Activated T-helper 17 cell treated with anti-CD3 and anti-CD28 coated beads, Interleukin-2, amount 50 U/mL, for 72 hours (primary cell): ENCODE data around the gene CYB5RL. TPM values are rescaled to one million over a fixed set of nuclear protein-coding genes. Genes with fewer than 3 reads are reported as not detected.

Experiments used
- ATAC-seq: fragments of 150-1000 bp; cut with Tn5 transposase; replicated peaks from 2 replicates; pipeline ENCODE4 v1.10.0; 2021; ENCODE audit warnings: mild to moderate bottlenecking, moderate library complexity
- H3K27ac Mint-ChIP-seq: one replicate; pipeline ENCODE4 v1.8.0; 2022; ENCODE audit warnings: mixed read lengths
- H3K27me3 Mint-ChIP-seq: one replicate; pipeline ENCODE4 v1.8.0; 2022; ENCODE audit warnings: mixed read lengths
- H3K36me3 Mint-ChIP-seq: one replicate; pipeline ENCODE4 v1.8.0; 2022; ENCODE audit warnings: low read depth, mild to moderate bottlenecking, mixed read lengths
- H3K4me1 Mint-ChIP-seq: one replicate; pipeline ENCODE4 v1.8.0; 2022; ENCODE audit warnings: mixed read lengths
- H3K4me3 Mint-ChIP-seq: one replicate; pipeline ENCODE4 v1.8.0; 2022; ENCODE audit warnings: mild to moderate bottlenecking, mixed read lengths
- H3K9me3 Mint-ChIP-seq: one replicate; pipeline ENCODE4 v1.8.0; 2022; ENCODE audit warnings: mixed read lengths
- total RNA-seq, 2 donors: library from RNA; stranded (reverse); gene quantifications; one replicate each; pipeline ENCODE4 v1.2.3, GENCODE V29; 2022

The CYB5RL gene
- total RNA-seq, 2 donors from 2014 or later, result 11.9 to 12.7 TPM

DNA sequence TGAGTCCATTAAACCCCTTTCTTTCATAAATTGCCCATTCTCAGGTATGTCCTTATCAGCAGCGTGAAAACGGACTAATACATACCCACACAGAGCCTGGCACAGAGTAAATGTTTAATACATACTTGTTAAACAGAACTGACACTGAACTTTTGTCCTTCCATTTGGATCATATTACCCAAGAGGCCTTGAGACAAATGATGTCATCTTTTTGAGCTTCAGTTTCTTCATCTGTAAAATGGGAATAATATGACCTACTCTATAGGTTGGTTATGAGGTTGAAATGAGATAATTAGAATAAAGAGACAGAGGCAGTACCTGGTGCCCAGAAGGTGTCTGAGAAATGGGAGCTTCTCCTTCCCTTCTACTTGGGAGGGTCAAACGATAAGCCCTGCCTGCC, 13.8 kb downstream of the CYB5RL start:
- no peak for ATAC-seq
- Mint-ChIP-seq H3K4me3 (no peak overlapping the region), H3K4me1 (no peaks in the 10 kb centered on the region), H3K9me3 (no peaks in the 10 kb centered on the region), H3K27me3 (no peaks in the 10 kb centered on the region), H3K27ac (no peak overlapping the region), H3K36me3 (no peaks in the 10 kb centered on the region)

DNA sequence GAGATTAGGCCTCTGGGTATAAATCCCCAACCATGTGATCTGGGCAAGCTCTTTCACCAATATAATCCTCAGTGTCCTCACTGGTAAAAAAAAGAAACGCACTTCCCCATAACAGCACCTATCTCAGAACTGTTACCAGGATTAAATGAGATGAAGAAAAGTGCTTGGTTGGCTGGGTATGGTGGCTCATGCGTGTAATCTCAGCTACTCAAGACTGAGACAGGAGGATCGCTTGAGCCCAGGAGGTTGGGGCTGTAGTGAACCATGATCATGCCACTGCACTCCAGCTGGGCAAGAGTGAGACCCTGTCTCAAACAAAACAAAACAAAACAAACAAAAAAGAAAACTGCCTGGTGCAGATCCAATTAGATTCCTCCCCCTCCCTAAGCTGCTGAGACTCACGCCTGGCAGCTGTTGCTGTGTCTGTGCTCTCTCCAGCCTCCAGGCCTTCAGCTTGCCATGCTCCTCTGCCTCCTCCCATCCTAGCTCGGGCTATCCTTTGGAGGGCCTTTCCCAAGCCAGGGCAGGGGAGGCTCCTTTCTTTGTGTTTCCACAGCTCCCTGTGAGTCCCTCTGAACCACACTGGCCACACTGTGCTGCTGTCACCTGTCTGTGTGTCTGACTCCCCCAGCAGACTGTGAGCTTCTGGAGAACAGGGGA, 19.0 kb downstream of the CYB5RL start:
- Mint-ChIP-seq H3K27ac (peak overlapping the region; percentile 19), H3K36me3 (no peaks in the 10 kb centered on the region)

DNA sequence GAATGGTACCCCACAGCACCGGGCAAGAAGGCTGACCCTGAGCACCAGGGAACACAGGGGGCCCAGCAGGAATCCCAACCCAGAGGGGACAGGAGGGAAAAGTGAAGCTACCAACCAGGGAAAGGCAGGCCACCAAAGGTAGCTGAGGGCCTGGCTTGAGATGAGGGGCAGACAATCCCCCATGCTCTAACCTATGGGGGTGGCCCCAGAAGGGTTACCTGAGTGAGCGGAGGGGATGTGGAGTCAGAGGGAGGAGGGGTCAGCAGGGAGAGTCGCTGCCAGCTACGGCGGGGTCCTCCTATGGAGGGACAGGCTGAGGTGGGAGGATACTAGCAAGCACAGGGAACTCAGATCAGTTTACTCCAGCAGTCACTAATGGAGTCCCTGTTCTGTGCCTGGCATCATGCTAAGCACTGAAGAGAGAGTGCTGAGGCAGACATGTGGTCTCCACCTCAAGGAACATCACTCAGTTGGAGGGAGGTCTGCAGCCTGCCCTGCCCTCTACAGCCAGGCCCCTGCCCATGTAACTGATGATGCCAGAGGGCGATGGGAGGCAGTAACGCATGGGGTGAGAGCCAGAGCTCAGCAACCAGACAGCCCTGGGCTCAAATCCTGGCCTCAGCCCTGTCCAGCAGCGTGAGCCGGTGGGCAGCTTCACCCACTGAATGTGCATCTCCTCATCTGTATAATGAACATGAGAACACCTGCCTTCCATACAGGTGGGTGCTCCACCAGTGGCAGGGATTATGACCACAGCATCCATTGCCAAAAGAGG, 21.3 kb downstream of the CYB5RL start:
- Mint-ChIP-seq H3K4me3 (no peak overlapping the region), H3K27me3 (no peaks in the 10 kb centered on the region), H3K9me3 (no peaks in the 10 kb centered on the region), H3K4me1 (no peaks in the 10 kb centered on the region), H3K36me3 (no peaks in the 10 kb centered on the region), H3K27ac (no peak overlapping the region)
- ATAC-seq, result no peak

More for the DNA sequence above, 19.0 kb downstream of the CYB5RL start:
- no peaks in the 10 kb centered on the region for H3K27me3 Mint-ChIP-seq
- H3K9me3 Mint-ChIP-seq, result no peaks in the 10 kb centered on the region
- ATAC-seq, result no peak
- no peak overlapping the region for H3K4me3 Mint-ChIP-seq
- no peaks in the 10 kb centered on the region for H3K4me1 Mint-ChIP-seq

DNA sequence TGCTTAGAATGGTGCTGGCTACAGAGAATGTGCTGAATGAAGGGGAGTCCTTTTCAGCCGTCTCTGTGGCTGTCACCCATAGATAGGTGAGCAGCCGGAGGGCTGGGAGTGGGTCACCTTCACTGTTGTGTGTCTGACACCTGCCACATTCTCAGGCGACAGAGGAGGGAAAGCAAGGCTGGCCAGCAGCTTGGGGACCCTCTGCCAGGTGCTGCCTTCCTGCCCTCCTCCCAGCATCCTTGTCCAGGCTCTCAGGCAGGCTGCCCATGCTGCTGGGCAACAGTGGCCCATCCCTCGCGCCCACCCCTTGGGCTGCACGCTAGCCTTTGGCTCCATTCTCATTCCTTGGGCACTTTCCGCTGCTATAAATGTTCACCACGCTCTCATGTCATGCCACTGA, 22.1 kb downstream of the CYB5RL start:
- no peak for ATAC-seq
- no peaks in the 10 kb centered on the region for H3K36me3 Mint-ChIP-seq
- no peak overlapping the region for H3K27ac Mint-ChIP-seq
- H3K9me3 Mint-ChIP-seq, result no peaks in the 10 kb centered on the region
- H3K4me1 Mint-ChIP-seq, result no peaks in the 10 kb centered on the region
- H3K4me3 Mint-ChIP-seq, result no peak overlapping the region
- no peaks in the 10 kb centered on the region for H3K27me3 Mint-ChIP-seq

DNA sequence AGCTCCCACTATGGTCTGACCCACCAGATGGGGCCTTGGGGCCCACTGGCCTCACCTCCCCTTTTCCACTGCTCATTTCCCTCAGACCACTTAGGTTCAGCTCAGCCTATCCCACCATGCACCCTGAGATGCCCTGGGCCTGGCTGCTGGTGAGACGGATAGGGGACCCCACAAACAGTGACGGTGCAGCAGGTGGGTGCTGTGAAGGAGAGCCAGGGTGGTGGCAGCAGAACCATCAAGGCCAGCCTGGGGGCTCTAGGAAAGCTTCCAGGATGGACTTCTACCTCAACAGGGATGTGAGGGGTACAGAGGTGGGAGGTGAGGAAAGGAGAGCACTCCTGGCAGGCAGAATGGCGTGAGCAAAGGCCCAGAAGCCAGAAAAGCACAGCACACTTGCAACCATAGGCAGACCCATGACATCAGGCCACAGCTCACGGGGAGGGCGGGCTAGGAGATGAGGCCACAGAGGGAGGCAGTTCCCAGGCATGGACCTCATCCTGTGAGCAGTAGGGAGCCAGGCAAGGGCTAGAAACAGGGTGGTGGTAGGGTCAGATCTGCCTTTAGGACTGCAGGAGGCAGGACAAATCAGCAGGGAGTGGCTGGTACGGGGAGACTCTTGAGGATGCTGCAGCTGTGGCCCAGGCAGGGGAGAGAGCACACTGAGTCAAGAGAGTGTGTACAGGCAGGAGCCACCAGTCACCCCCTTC, 23.1 kb downstream of the CYB5RL start:
- Mint-ChIP-seq H3K36me3 (no peaks in the 10 kb centered on the region), H3K4me3 (no peak overlapping the region), H3K9me3 (no peaks in the 10 kb centered on the region), H3K27ac (no peak overlapping the region), H3K27me3 (no peaks in the 10 kb centered on the region), H3K4me1 (no peaks in the 10 kb centered on the region)
- no peak for ATAC-seq

DNA sequence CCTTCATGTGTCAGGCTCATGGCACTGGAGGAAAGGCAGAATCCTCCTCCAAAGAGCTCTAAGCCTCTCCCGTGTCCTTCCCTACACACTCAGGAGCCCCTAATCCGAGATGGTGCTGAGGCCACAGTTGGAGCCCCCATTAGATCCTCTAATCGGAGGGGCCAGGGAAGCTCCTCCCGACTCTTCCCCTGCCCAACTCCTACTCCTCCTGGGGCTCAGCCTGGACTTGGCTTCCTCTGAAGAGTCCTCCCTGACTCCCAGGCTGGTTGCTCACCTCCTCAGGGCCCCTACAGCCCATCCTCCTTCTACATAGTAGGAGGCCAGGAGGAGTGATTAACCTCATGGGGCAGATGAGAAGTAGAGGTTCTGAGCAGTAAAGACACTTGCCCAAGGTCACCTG, 25.7 kb downstream of the CYB5RL start:
- Mint-ChIP-seq H3K27ac (no peak overlapping the region), H3K4me3 (no peak overlapping the region), H3K9me3 (no peaks in the 10 kb centered on the region), H3K36me3 (no peaks in the 10 kb centered on the region), H3K27me3 (no peaks in the 10 kb centered on the region), H3K4me1 (peaks cover 7% of the 10 kb centered on the region)
- no peak for ATAC-seq

DNA sequence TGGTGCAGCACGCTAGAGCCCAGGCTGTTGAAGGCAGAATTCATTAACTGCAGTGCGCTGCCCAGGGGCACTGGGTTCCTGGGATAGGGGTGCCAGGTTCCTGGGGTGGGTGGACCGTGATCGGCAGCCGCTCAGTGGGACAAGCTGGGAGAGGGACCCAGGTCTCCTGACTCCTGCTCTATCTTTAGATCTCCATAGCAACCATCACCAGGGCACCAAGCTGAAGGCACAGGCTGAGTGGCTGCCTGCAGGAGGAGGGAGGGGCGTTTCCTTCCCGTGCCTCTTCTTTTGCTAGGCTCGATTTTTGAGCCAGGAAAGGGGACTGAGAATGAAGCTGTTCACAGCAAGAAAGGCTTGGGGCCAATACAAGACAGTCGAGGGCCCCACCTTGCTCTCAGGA, 26.1 kb downstream of the CYB5RL start:
- no peaks in the 10 kb centered on the region for H3K27me3 Mint-ChIP-seq
- peaks cover 7% of the 10 kb centered on the region for H3K4me1 Mint-ChIP-seq
- H3K27ac Mint-ChIP-seq, result no peak overlapping the region
- ATAC-seq, result no peak
- no peaks in the 10 kb centered on the region for H3K9me3 Mint-ChIP-seq
- no peak overlapping the region for H3K4me3 Mint-ChIP-seq
- H3K36me3 Mint-ChIP-seq, result no peaks in the 10 kb centered on the region

DNA sequence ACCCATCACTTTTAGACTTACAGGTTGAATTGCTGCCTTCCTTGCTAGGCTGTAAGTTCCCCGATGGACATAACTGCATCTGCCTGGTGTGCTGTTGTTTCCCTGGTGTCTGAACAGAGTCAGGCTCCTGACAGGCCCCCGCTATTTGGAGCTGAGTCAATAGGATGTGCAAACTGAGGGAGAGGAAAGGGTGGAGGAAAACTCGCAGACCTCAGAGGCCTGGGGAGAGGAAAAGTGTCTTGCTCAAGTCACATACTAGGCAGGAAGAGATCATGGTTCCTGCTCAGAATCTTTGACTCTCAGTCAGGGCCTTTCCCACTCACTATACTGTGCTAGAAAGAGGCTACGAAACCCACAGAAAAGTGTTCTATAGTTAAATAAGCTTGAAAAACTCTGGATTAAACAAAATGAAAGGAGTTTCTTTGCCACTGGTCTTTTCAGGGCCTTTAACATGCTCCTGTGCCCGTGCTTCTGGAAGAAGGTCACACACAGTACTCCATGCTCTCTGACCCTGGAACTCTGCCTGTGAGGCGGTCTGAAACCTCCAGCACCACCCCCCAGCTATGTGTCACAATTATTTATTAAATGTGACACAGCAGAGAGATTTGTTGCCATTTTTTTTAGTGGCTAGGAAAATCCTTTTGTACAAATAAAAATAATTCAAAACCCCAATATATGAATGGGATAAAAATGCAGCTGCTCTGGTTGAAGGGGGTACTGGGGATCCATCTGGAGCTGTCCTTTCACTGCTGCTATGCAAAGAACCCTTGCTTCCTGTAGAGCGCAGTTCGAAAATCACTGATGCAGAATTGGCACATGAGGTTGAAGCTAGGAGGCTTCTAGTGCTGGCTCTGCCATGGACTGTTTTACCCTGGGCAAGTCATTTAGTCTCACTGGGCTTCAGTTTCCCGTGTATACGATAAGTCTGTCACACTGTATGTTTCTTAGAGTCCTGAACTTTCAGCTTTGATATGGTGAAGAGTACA, 26.9 kb downstream of the CYB5RL start:
- H3K27ac Mint-ChIP-seq, result no peak overlapping the region
- no peaks in the 10 kb centered on the region for H3K27me3 Mint-ChIP-seq
- no peak overlapping the region for H3K4me3 Mint-ChIP-seq
- H3K36me3 Mint-ChIP-seq, result no peaks in the 10 kb centered on the region
- no peak for ATAC-seq
- H3K9me3 Mint-ChIP-seq, result no peaks in the 10 kb centered on the region
- peaks cover 7% of the 10 kb centered on the region for H3K4me1 Mint-ChIP-seq

DNA sequence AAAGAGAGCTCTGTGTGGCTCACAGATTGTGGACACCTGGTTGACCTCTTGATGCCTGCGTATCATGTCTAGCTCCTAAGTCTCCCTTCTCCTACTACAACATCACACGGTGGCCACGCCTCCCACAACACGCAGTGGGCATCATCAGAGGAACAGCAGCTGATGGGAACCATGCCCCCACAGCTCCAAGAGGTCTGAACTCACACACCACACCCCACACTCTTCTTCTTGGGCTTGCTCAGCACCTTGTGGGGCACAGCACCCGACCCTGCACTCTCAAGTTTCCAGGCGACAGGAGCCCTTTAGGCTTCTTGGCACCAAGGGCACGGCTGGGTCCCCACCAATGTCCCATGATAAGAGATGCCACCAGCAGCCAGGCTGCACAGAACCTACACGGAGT, 28.2 kb downstream of the CYB5RL start:
- peaks cover 7% of the 10 kb centered on the region for H3K4me1 Mint-ChIP-seq
- no peaks in the 10 kb centered on the region for H3K9me3 Mint-ChIP-seq
- no peak for ATAC-seq
- peak overlapping the region; percentile 86 for H3K27ac Mint-ChIP-seq
- H3K27me3 Mint-ChIP-seq, result no peaks in the 10 kb centered on the region
- H3K36me3 Mint-ChIP-seq, result no peaks in the 10 kb centered on the region
- no peak overlapping the region for H3K4me3 Mint-ChIP-seq

DNA sequence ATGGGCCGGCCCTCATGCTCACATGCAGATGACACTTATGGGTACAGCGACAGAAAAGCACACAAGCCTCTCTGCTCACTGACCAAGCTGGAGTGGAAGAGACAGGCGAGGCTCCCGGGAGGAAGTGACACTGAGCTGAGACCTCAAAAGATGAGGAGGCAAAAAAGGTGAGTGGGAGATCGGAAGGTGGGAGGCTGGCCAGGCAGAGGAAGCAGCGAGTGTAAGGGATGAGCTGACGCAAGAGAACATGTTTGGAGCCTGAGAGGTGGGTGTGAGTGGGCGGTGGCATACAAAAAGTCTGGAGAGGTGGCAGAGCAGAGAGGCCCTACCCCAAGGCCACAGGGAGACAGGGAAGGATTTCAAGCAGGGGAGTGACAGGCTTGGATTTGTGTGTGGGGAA, 28.8 kb downstream of the CYB5RL start:
- ATAC-seq, result no peak
- peaks cover 7% of the 10 kb centered on the region for H3K4me1 Mint-ChIP-seq
- no peaks in the 10 kb centered on the region for H3K36me3 Mint-ChIP-seq
- H3K4me3 Mint-ChIP-seq, result no peak overlapping the region
- H3K27ac Mint-ChIP-seq, result peak overlapping the region; percentile 86
- H3K9me3 Mint-ChIP-seq, result no peaks in the 10 kb centered on the region
- H3K27me3 Mint-ChIP-seq, result no peaks in the 10 kb centered on the region

DNA sequence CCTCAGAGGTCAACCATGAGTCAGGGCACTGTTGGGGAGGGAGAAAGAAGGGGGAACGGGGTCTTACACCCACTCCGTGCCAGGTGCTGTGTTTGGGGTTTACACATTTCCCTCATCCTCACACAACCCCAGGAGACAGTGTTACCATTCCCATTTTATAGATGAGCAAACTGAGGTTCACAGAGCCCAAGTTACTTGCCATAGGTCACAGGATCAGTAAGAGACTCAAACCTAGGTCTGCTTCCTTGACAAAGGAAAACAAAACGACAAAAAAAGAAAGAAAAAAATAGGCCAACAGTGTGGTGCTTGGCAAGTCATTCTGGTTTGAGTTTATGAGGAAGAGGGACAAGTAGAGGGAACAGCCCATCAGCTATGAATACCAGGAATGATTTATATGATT, 30.8 kb downstream of the CYB5RL start:
- H3K27me3 Mint-ChIP-seq, result no peaks in the 10 kb centered on the region
- H3K9me3 Mint-ChIP-seq, result no peaks in the 10 kb centered on the region
- H3K36me3 Mint-ChIP-seq, result no peaks in the 10 kb centered on the region
- H3K4me3 Mint-ChIP-seq, result no peak overlapping the region
- H3K27ac Mint-ChIP-seq, result no peak overlapping the region
- H3K4me1 Mint-ChIP-seq, result peaks cover 7% of the 10 kb centered on the region
- no peak for ATAC-seq

DNA sequence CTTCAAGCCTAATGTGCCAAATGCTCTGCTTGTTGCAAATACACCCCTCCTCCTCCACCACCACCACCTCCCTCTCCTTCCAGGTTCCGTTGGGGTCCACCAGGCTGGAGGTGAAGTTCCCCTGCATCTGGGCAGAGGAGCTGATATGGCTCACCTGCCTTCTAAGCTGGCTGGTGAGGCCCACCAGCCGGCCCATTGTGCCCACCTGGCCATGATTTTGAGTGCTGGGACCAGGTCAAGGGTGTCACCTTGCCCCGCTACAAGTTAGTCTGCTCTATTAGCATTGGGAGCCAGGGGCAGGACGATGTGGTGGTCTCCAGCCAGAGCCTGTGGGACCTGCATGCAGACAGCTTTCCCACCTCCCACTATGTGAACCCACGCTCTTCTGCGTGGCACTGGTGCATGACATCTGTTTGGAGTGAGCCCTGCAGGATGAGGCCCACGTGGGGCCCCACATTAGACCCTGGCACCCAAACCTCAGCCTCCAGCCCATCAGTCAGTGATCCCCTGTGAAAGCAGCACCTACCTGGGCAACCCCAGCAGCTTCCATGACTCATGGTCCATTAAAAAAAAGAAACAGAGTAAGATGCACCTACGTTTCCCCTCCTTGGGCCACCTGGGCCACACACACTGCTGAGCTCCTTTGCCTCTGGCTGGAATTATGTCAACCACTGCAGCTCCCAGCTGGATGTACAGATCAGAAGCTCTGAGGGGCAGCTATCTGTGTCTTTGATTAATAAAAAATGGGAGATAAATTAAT, 31.4 kb downstream of the CYB5RL start:
- Mint-ChIP-seq H3K9me3 (no peaks in the 10 kb centered on the region), H3K4me3 (no peak overlapping the region), H3K27ac (no peak overlapping the region), H3K36me3 (no peaks in the 10 kb centered on the region), H3K27me3 (no peaks in the 10 kb centered on the region), H3K4me1 (peaks cover 7% of the 10 kb centered on the region)
- no peak for ATAC-seq

DNA sequence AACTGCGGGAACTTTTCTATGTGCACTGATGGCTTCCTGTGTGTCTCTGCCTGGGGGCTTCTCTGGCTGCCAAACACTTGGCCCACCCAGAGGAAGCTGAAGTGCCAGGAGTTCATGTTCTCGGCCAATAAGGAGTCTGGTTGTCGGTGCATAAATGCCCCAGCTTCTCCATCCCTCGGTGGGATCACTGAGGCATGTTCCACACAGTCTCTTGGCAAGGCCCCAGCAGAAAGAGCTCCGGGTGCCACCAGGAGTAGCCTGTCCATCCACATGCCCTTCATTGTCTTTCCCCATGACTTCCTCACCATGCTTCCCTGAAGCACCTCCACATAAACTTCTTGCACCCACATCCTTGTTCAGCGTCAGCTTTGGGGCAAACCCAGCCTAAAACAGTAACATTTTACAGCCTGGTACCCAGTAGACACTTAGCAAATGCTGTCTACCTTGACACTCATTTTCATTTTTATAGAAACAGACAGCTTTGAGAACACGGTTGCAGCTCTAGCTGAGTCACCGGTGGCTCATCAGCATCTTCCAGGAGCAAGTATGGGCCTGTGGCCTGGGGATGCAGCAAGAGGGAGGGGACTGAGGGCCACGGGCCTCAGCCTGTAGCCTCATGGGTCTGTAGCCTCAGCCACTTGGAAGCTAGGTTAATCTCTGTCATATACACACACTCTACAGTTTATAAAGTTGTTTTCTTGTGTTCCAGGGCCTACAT, 32.2 kb downstream of the CYB5RL start:
- no peaks in the 10 kb centered on the region for H3K9me3 Mint-ChIP-seq

More for the DNA sequence above, 32.2 kb downstream of the CYB5RL start:
- Mint-ChIP-seq H3K4me3 (no peak overlapping the region), H3K27ac (no peak overlapping the region), H3K27me3 (no peaks in the 10 kb centered on the region), H3K4me1 (peaks cover 7% of the 10 kb centered on the region), H3K36me3 (no peaks in the 10 kb centered on the region)
- no peak for ATAC-seq
